NCI-H510A treated with DMSO at 0.1 percent for 48 hours (cell line): ENCODE data around the gene ITGA7.

Source experiments
- DNase-seq: peaks from one replicate; lab custom pipeline; 2025; lab: John Stamatoyannopoulos, UW

ITGA7 gene

GRCh38 chr12:55718624-55719275 is 11.0 kb upstream of the ITGA7 start:
- DNase-seq = no peak

- DNase-seq = no peak
Measured at GRCh38 chr12:55718015-55718414, 10.3 kb upstream of the ITGA7 start.

GRCh38 chr12:55717011-55718007 is 9.6 kb upstream of the ITGA7 start:
- DNase-seq = no peak

GRCh38 chr12:55716582-55716957 is 8.9 kb upstream of the ITGA7 start:
- DNase-seq = no peak

GRCh38 chr12:55715833-55716581 is 8.3 kb upstream of the ITGA7 start, which contains the start of gene BLOC1S1:
BLOC1S1 (plus strand) TSS chr12:55716046; CDS start chr12:55716052, 6 bp downstream.
- DNase-seq = peak; percentile 80

GRCh38 chr12:55715169-55715764 is 7.6 kb upstream of the ITGA7 start:
- DNase-seq = no peak

- no peak for DNase-seq
Measured at GRCh38 chr12:55713721-55714120, 6.0 kb upstream of the ITGA7 start.

- DNase-seq = no peak
Measured at GRCh38 chr12:55712700-55713415, 5.2 kb upstream of the ITGA7 start.

GRCh38 chr12:55711786-55712553 is 4.3 kb upstream of the ITGA7 start:
- no peak for DNase-seq

GRCh38 chr12:55708695-55709233 is 1.1 kb upstream of the ITGA7 start:
- no peak for DNase-seq

- no peak for DNase-seq
Measured at GRCh38 chr12:55707219-55707671, 459 bp downstream of the ITGA7 start.

GRCh38 chr12:55706568-55707218 is 1.0 kb downstream of the ITGA7 start:
- DNase-seq = peak; percentile 15

GRCh38 chr12:55705782-55706402 is 1.8 kb downstream of the ITGA7 start:
- DNase-seq = no peak

GRCh38 chr12:55704824-55705718 is 2.6 kb downstream of the ITGA7 start:
- DNase-seq = no peak

GRCh38 chr12:55703901-55704761 is 3.6 kb downstream of the ITGA7 start:
- DNase-seq = no peak

- no peak for DNase-seq
Measured at GRCh38 chr12:55703288-55703687, 4.4 kb downstream of the ITGA7 start.

- no peak for DNase-seq
Measured at GRCh38 chr12:55702861-55703260, 4.8 kb downstream of the ITGA7 start.
